K562 (cell line): ENCODE measurements around the gene HVCN1. TPM values are rescaled to one million over a fixed set of nuclear protein-coding genes. Genes with fewer than 3 reads are reported as not detected.

Source experiments
- CSDE1 ChIP-seq, 2 experiments: fragments of 450-650 bp; IDR thresholded peaks; 2 replicates each; pipeline ENCODE4 v1.6.1; 2016; ENCODE audit warnings: mild to moderate bottlenecking in 1 of 2
- MBD2 ChIP-seq: sonication (generic); IDR thresholded peaks from 2 replicates; pipeline ENCODE4 v1.6.1; 2016; ENCODE audit warnings: low read depth, borderline replicate concordance
- MNT ChIP-seq, 2 experiments: fragments of 450-650 bp; conservative IDR thresholded peaks; 2 replicates each; pipeline ENCODE4 v1.6.1; 2017; ENCODE audit warnings: mild to moderate bottlenecking in 2 of 2, moderate library complexity in 2 of 2
- PURB ChIP-seq: sonication (generic); formaldehyde crosslinking; IDR thresholded peaks from 2 replicates; pipeline ENCODE4 v1.9.0; 2021; ENCODE audit warnings: low read depth, mild to moderate bottlenecking, missing genetic modification reagents
- THRA ChIP-seq: fragments of 450-650 bp; IDR thresholded peaks from 2 replicates; pipeline ENCODE4 v1.6.1; 2017; ENCODE audit warnings: mild to moderate bottlenecking, moderate library complexity
- ZNF407 ChIP-seq: fragments of 450-650 bp; IDR thresholded peaks from 2 replicates; pipeline ENCODE4 v1.6.1; 2016; ENCODE audit warnings: low read depth
- polyA plus RNA-seq, 8 experiments: library from polyadenylated mRNA; depleted of rRNA in 4 of 8; stranded (reverse) in 5 of 8; unstranded in 3 of 8; fragments of >200 nt; fragmentation: Nextera tagmentation in 2 of 8; fragmentation: Illumina TruSeq in 1 of 8; extraction: Ambion mirVana in 2 of 8; extraction: Trizol in 1 of 8; gene quantifications; 2 replicates each; pipeline versions ENCODE4 v1.2.1 to v1.2.3, GENCODE V29; 2011 to 2014; ENCODE audit warnings: inconsistent platforms in 1 of 8, missing spikeins in 1 of 8
- total RNA-seq, 7 experiments: library from RNA; depleted of rRNA in 6 of 7; stranded (reverse); fragments of >200 nt in 6 of 7; fragmentation: Illumina TruSeq in 2 of 7; extraction: Trizol in 2 of 7; gene quantifications; 2 replicates each; pipeline versions ENCODE4 v1.2.1 to v1.2.3, GENCODE V29; 2011 to 2021; ENCODE audit warnings: low replicate concordance in 1 of 7

The HVCN1 gene
- total and polyA plus RNA-seq, 9 of the 15 experiments (the other 6 are each of a cell fraction or from before 2014, with no cell fraction given), result 0.21 to 1.4 (median 0.74) TPM

GRCh38 chr12:110684312-110684836 is 4.5 kb downstream of the HVCN1 start (continued):
- TF ChIP-seq THRA (no peak), MBD2 (no peak), PURB (no peak), ZNF407 (no peak), CSDE1 (IDR thresholded peaks at IDR 0.05) (no peak), MNT (conservative IDR thresholded peaks at IDR 0.05) (no peak)
